MG63 (cell line): ENCODE data around the gene CLK1. TPM values are rescaled to one million over a fixed set of nuclear protein-coding genes. Genes with fewer than 3 reads are reported as not detected.
"Not testable (repeated sequence)": the region's sequence is repeated elsewhere in the genome, so short reads cannot be mapped to it uniquely, and the experiment has no call there.

Experiments used
- DNase-seq: peaks from one replicate; pipeline ENCODE4 v3.0.0-alpha.2; 2020
- H3K27me3 ChIP-seq: fragments of 250-450 bp; sonication (Bioruptor Pico); 2 replicates; pipeline ENCODE4 v1.5.1; 2020; ENCODE audit warnings: mild to moderate bottlenecking, moderate library complexity
- H3K36me3 ChIP-seq: fragments of 250-450 bp; sonication (Bioruptor Pico); 2 replicates; pipeline ENCODE4 v1.5.1; 2020; ENCODE audit warnings: mild to moderate bottlenecking, moderate library complexity
- H3K4me3 ChIP-seq: fragments of 250-450 bp; sonication (Bioruptor Pico); 2 replicates; pipeline ENCODE4 v1.5.1; 2020; ENCODE audit warnings: mild to moderate bottlenecking, moderate library complexity
- H3K9me3 ChIP-seq: fragments of 250-450 bp; sonication (Bioruptor Pico); 2 replicates; pipeline ENCODE4 v1.5.1; 2020; ENCODE audit warnings: mild to moderate bottlenecking, moderate library complexity
- total RNA-seq: library from RNA; depleted of rRNA; stranded (reverse); fragments of >200 nt; shearing (Covaris generic); gene quantifications from 2 replicates; pipeline ENCODE4 v1.2.3, GENCODE V29; 2014; ENCODE audit warnings: low replicate concordance; rRNA removed

Gene CLK1
- total RNA-seq, 1 experiment from 2014 or later = 22.9 TPM

GRCh38 chr2:200828104-200828503, 36.4 kb downstream of the CLK1 start:
- Histone ChIP-seq H3K36me3 (peaks cover 14% of the 10 kb centered on the region; the same call in 1 of the 2 replicates), H3K27me3 (no peaks in the 10 kb centered on the region), H3K9me3 (no peaks in the 10 kb centered on the region), H3K4me3 (no peak overlapping the region)
- DNase-seq = no peak

- no peaks in the 10 kb centered on the region for H3K27me3 ChIP-seq
- H3K36me3 ChIP-seq = peaks cover 66% of the 10 kb centered on the region
- DNase-seq = no peak
- no peaks in the 10 kb centered on the region for H3K9me3 ChIP-seq
- no peak overlapping the region for H3K4me3 ChIP-seq
Observed at GRCh38 chr2:200821686-200822245, 42.7 kb downstream of the CLK1 start.

GRCh38 chr2:200820573-200821234, 43.8 kb downstream of the CLK1 start:
- Histone ChIP-seq H3K9me3 (no peaks in the 10 kb centered on the region), H3K27me3 (no peaks in the 10 kb centered on the region), H3K4me3 (no peak overlapping the region), H3K36me3 (peaks cover 73% of the 10 kb centered on the region)
- DNase-seq = no peak

DNA sequence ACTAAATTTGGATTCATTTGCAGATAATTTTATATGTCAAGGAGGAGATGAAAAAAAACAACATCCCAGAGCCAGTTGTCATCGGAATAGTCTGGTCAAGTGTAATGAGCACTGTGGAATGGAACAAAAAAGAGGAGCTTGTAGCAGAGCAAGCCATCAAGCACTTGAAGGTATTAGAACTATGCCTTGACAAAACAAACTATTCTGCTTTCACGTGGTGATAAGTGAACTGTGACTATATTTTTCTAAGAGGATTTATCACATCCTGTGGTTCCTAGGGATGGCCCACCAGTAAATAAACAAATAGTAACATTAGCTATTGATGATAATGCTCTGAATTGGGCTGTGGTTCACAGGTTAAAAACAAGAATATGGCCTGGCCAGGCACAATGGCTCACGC, 45.7 kb downstream of the CLK1 start:
- H3K9me3 ChIP-seq, H3K4me3 ChIP-seq, H3K27me3 ChIP-seq, DNase-seq: not testable (repeated sequence)
- peaks cover 84% of the 10 kb centered on the region for H3K36me3 ChIP-seq

- peaks cover 76% of the 10 kb centered on the region for H3K36me3 ChIP-seq
- no peaks in the 10 kb centered on the region for H3K9me3 ChIP-seq
- H3K4me3 ChIP-seq = no peak overlapping the region
- DNase-seq = no peak
- no peaks in the 10 kb centered on the region for H3K27me3 ChIP-seq
Observed at GRCh38 chr2:200814917-200815316, 49.5 kb downstream of the CLK1 start.

GRCh38 chr2:200814276-200814815, 50.1 kb downstream of the CLK1 start:
- H3K27me3 ChIP-seq = no peaks in the 10 kb centered on the region
- peaks cover 71% of the 10 kb centered on the region for H3K36me3 ChIP-seq
- H3K9me3 ChIP-seq = no peaks in the 10 kb centered on the region
- no peak overlapping the region; the same call in 1 of the 2 replicates for H3K4me3 ChIP-seq
- DNase-seq = no peak

- peaks cover 51% of the 10 kb centered on the region for H3K36me3 ChIP-seq
- peak; percentile 67 for DNase-seq
- no peaks in the 10 kb centered on the region for H3K9me3 ChIP-seq
- H3K4me3 ChIP-seq = peak overlapping the region; percentile 89
- H3K27me3 ChIP-seq = no peaks in the 10 kb centered on the region
Observed at GRCh38 chr2:200812122-200813022, 52.1 kb downstream of the CLK1 start.

DNA sequence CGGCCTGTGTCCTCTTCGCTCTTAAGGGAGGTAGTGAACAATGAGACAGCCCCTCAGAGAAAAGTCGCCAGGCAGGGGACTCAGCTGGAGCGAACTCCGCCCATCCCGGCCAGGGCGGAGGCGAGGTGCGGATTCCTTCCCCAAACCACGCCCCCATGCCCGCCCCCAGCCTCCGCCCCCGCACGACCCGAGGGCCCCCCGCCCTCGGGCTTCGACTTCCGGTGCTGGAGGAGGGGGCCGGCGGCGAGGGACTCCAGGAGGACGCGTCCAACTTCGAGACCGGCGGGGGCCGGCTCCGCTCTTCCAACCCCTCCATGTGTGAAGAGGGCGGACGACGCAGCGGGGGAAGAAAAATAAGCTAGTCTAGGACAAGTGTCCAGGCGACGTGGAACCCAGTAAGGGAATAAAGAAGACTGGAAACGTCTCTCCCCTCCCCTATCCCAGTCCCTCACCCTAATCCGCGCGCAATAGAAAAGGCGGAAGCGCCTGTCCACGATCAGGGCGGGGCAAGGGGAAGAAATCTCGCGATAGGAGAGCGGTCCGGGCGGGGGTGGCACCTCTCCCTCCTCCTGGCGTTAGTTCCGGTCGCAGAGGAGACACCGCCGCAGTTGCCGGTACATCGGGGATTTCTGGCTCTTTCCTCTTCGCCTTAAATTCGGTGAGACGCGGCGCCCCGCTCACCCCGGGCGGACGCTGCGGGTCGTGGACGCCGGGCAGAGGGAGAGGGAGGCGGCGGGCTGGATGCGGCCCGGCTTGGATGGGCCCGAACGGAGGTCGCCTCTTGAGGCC, 52.9 kb downstream of the CLK1 start, which contains the start of gene BZW1:
Gene BZW1 (plus strand): TSS at position 578 of the 789 bp plus-strand sequence. CDS start 1,308 bp downstream, outside the sequence.
- Histone ChIP-seq H3K4me3 (peak within 1 kb of the TSS; percentile 89), H3K27me3 (no peaks in the 10 kb centered on the region), H3K36me3 (peaks cover 42% of the 10 kb centered on the region), H3K9me3 (no peaks in the 10 kb centered on the region)
- DNase-seq = peak; percentile 94

DNA sequence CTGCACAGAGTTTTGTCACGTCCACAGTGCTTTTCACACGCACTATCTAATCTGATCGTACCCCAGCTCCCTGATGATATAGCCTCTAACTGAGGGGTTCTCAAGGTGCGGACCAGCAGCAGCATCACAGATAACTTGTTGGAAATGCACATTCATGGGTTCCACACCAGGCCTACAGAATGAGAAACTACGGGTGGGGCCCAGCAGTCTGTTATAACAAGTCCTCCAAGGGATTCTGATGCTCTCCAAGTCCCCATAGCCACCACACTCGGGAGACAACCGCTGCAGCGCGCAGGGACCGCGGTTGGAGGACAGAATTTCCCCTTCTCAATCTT, 53.5 kb downstream of the CLK1 start:
- DNase-seq = no peak
- Histone ChIP-seq H3K4me3 (peak overlapping the region; percentile 89), H3K9me3 (no peaks in the 10 kb centered on the region), H3K27me3 (no peaks in the 10 kb centered on the region), H3K36me3 (peaks cover 37% of the 10 kb centered on the region)

DNA sequence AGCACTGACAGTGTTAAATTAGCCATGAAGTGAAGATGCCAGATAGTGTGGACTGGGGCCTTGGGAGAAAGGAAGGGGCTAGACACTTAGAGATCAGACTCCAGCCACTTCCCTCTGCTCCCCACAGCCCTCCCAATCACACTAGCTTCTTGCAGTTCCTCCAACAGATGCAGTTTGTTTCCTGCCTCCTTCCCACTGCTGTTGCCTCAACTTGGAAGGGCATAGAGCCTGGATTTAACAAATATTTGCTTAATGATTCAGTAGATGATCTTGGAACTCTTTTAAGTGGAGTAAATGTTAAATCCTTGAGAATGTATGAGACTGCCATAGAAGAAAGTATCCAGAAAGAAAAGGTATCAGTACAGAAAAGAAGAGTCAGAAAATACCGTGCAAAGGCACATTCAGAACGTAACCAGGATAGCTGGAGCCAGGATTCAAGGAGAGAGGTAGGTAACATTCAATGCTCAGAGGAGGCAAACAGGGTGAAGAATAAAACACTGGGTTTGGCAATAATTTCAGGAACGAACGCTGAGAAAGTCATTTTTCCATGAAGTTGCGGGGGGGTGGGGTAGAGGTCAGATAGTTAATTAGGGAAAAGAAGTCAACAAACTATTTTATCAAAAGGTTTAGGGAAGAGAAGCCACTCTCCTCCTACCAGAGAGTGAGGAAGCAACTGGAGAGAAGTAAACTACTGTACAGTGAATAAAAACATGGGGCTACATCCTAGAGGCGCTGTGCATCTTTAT, 54.0 kb downstream of the CLK1 start:
- no peaks in the 10 kb centered on the region for H3K9me3 ChIP-seq
- peak overlapping the region; percentile 89 for H3K4me3 ChIP-seq
- no peaks in the 10 kb centered on the region for H3K27me3 ChIP-seq
- H3K36me3 ChIP-seq = peaks cover 31% of the 10 kb centered on the region
- peak; percentile 68 for DNase-seq

- no peak for DNase-seq
- no peak overlapping the region for H3K4me3 ChIP-seq
- H3K27me3 ChIP-seq = no peaks in the 10 kb centered on the region
- no peaks in the 10 kb centered on the region for H3K9me3 ChIP-seq
- H3K36me3 ChIP-seq = peaks cover 24% of the 10 kb centered on the region
Observed at GRCh38 chr2:200809506-200810251, 54.8 kb downstream of the CLK1 start.

Other genes starting within 250 kb of the CLK1 start
- 281 and 464 TPM in 2 replicates for gene BZW1, start 52.7 kb downstream of the CLK1 start, total RNA-seq
- gene PPIL3, start 24.4 kb upstream of the CLK1 start, total RNA-seq = 56.5 and 155 TPM in 2 replicates
- gene NIF3L1, start 24.7 kb upstream of the CLK1 start, total RNA-seq = 47.7 and 50.0 TPM in 2 replicates
- 15.6 and 29.0 TPM in 2 replicates for gene ORC2, start 99.0 kb upstream of the CLK1 start, total RNA-seq
- 0.62 and 0.86 TPM in 2 replicates for gene HYCC2, start 207.0 kb upstream of the CLK1 start, total RNA-seq
- gene NDUFB3, start 207.3 kb upstream of the CLK1 start, total RNA-seq = 126 and 240 TPM in 2 replicates